ENCODE results near the gene GAL3ST3. TPM values are rescaled to one million over a fixed set of nuclear protein-coding genes. Genes with fewer than 3 reads are reported as not detected.

Gene GAL3ST3
- total RNA-seq, 1 donor from 2014 or later = under 0.01 TPM

DNA sequence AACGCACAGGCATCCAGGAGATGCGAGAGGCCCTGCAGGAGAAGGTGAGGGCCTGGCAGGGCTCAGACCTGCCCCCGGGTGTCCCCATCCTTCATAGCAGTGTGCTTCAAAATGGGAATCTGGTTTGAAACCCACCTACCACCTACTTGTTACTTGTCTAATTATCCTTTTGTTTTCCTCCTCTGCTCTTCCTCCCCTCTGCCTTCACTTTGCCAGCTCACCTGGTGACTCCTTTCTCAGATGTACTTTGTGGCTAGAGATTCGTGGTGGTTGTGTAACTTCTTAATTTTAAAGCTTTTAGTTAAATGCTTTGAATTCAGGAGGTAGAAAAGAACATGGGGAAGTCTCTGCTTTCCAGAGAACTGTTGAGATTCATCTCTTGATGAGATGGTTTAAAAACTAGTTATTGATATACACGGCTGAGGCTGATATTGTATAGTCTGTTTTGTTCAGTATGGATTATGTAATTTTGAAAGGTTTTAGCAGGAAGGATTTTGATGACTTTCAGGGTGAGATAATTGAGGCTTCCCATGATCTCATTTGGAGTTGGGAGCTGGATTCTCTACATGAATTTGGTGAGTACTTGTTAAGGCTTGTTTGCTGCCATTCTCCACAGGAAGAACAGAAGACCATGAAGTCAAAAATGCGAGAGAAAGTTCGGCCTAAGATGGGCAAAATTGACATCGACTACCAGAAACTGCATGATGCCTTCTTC is 11.2 kb upstream of the GAL3ST3 start:
- H3K9ac ChIP-seq (ENCODE audit: low read depth in 1 of 3, low read length in 3 of 3) = no peak overlapping the region
- H3K36me3 ChIP-seq (ENCODE audit: control insufficient read depth in 3 of 3, insufficient read depth in 3 of 3, low read length in 3 of 3) = peaks cover 75 to 89% (median 88%) of the 10 kb centered on the region in 3 donors
- H3K27me3 ChIP-seq (ENCODE audit: control insufficient read depth in 3 of 3, insufficient read depth in 3 of 3, low read length in 3 of 3) = no peaks in the 10 kb centered on the region
- H3K9me3 ChIP-seq (ENCODE audit: control insufficient read depth in 3 of 3, low read length in 3 of 3) = no peaks in the 10 kb centered on the region
- H3K27ac ChIP-seq (ENCODE audit: low read depth, low read length) = no peak overlapping the region
- H3K4me3 ChIP-seq (ENCODE audit: low read length in 3 of 3) = no peak overlapping the region
- H3K4me1 ChIP-seq (ENCODE audit: control insufficient read depth in 3 of 3, insufficient read depth in 3 of 3, low read length in 3 of 3) = no peaks in the 10 kb centered on the region

GRCh38 chr11:66056501-66056900 is 7.5 kb upstream of the GAL3ST3 start:
- Histone ChIP-seq H3K9ac (ENCODE audit: low read depth in 1 of 3, low read length in 3 of 3) (no peak overlapping the region), H3K27me3 (ENCODE audit: control insufficient read depth in 3 of 3, insufficient read depth in 3 of 3, low read length in 3 of 3) (no peaks in the 10 kb centered on the region), H3K9me3 (ENCODE audit: control insufficient read depth in 3 of 3, low read length in 3 of 3) (no peaks in the 10 kb centered on the region), H3K4me1 (ENCODE audit: control insufficient read depth in 3 of 3, insufficient read depth in 3 of 3, low read length in 3 of 3) (peaks cover 11 to 19% (median 12%) of the 10 kb centered on the region in 3 donors), H3K27ac (ENCODE audit: low read depth, low read length) (no peak overlapping the region), H3K4me3 (ENCODE audit: low read length in 3 of 3) (no peak overlapping the region), H3K36me3 (ENCODE audit: control insufficient read depth in 3 of 3, insufficient read depth in 3 of 3, low read length in 3 of 3) (peaks cover 64 to 68% (median 67%) of the 10 kb centered on the region in 3 donors)

- Histone ChIP-seq H3K27me3 (ENCODE audit: control insufficient read depth in 3 of 3, insufficient read depth in 3 of 3, low read length in 3 of 3) (peaks cover 0 to under 1% (median 0%) of the 10 kb centered on the region in 3 donors), H3K27ac (ENCODE audit: low read depth, low read length) (no peak overlapping the region), H3K9me3 (ENCODE audit: control insufficient read depth in 3 of 3, low read length in 3 of 3) (no peaks in the 10 kb centered on the region), H3K4me3 (ENCODE audit: low read length in 3 of 3) (no peak overlapping the region), H3K4me1 (ENCODE audit: control insufficient read depth in 3 of 3, insufficient read depth in 3 of 3, low read length in 3 of 3) (peaks cover 15 to 28% (median 17%) of the 10 kb centered on the region in 3 donors), H3K9ac (ENCODE audit: low read depth in 1 of 3, low read length in 3 of 3) (no peak overlapping the region), H3K36me3 (ENCODE audit: control insufficient read depth in 3 of 3, insufficient read depth in 3 of 3, low read length in 3 of 3) (peaks cover 49 to 53% (median 53%) of the 10 kb centered on the region in 3 donors)
Measured at GRCh38 chr11:66055021-66055420, 6.1 kb upstream of the GAL3ST3 start.

DNA sequence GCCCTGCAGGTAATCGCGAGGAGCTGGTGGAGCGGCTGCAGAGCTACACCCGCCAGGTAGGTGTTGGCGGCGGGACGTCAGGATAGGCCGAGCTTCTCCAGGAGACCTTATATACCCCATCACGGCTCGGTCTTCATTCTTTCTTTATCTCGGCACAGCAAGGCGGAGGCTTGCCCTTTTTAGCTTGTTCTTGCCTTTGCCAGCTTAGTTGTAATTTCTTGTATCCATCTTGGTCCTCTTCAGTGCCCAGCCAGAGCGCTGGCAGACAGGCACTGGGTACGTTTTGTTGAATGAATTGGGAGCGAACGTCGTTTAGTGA is 3.7 kb upstream of the GAL3ST3 start:
- H3K4me1 ChIP-seq (ENCODE audit: control insufficient read depth in 3 of 3, insufficient read depth in 3 of 3, low read length in 3 of 3) = peaks cover 19 to 32% (median 25%) of the 10 kb centered on the region in 3 donors
- H3K36me3 ChIP-seq (ENCODE audit: control insufficient read depth in 3 of 3, insufficient read depth in 3 of 3, low read length in 3 of 3) = peaks cover 27 to 31% (median 30%) of the 10 kb centered on the region in 3 donors
- H3K27ac ChIP-seq (ENCODE audit: low read depth, low read length) = peak overlapping the region; percentile 66
- peak overlapping the region; percentile 92 to 97 (median 97) for H3K9ac ChIP-seq (ENCODE audit: low read depth in 1 of 3, low read length in 3 of 3)
- no peaks in the 10 kb centered on the region for H3K9me3 ChIP-seq (ENCODE audit: control insufficient read depth in 3 of 3, low read length in 3 of 3)
- H3K4me3 ChIP-seq (ENCODE audit: low read length in 3 of 3) = peak overlapping the region; percentile 96 to 99 (median 98)
- peaks cover 5 to 21% (median 14%) of the 10 kb centered on the region in 3 donors for H3K27me3 ChIP-seq (ENCODE audit: control insufficient read depth in 3 of 3, insufficient read depth in 3 of 3, low read length in 3 of 3)

- Histone ChIP-seq H3K36me3 (ENCODE audit: control insufficient read depth in 3 of 3, insufficient read depth in 3 of 3, low read length in 3 of 3) (peaks cover 23 to 26% (median 25%) of the 10 kb centered on the region in 3 donors), H3K4me1 (ENCODE audit: control insufficient read depth in 3 of 3, insufficient read depth in 3 of 3, low read length in 3 of 3) (peaks cover 21 to 35% (median 30%) of the 10 kb centered on the region in 3 donors), H3K9me3 (ENCODE audit: control insufficient read depth in 3 of 3, low read length in 3 of 3) (no peaks in the 10 kb centered on the region), H3K27ac (ENCODE audit: low read depth, low read length) (peak within 1 kb of the TSS; percentile 84), H3K4me3 (ENCODE audit: low read length in 3 of 3) (peak within 1 kb of the TSS; percentile 96 to 99 (median 98)), H3K27me3 (ENCODE audit: control insufficient read depth in 3 of 3, insufficient read depth in 3 of 3, low read length in 3 of 3) (peaks cover 10 to 27% (median 19%) of the 10 kb centered on the region in 3 donors), H3K9ac (ENCODE audit: low read depth in 1 of 3, low read length in 3 of 3) (peak within 1 kb of the TSS; percentile 92 to 97 (median 97))
Measured at GRCh38 chr11:66051766-66052663, 3.1 kb upstream of the GAL3ST3 start, which contains the start of gene SF3B2. Gene SF3B2 (plus strand): TSS chr11:66052364. CDS start chr11:66052385, 21 bp downstream.

- Histone ChIP-seq H3K27ac (ENCODE audit: low read depth, low read length) (peak overlapping the region; percentile 84), H3K9ac (ENCODE audit: low read depth in 1 of 3, low read length in 3 of 3) (peak overlapping the region; percentile 52 to 97 (median 87)), H3K4me1 (ENCODE audit: control insufficient read depth in 3 of 3, insufficient read depth in 3 of 3, low read length in 3 of 3) (peaks cover 21 to 35% (median 30%) of the 10 kb centered on the region in 3 donors), H3K9me3 (ENCODE audit: control insufficient read depth in 3 of 3, low read length in 3 of 3) (no peaks in the 10 kb centered on the region), H3K27me3 (ENCODE audit: control insufficient read depth in 3 of 3, insufficient read depth in 3 of 3, low read length in 3 of 3) (peaks cover 10 to 29% (median 21%) of the 10 kb centered on the region in 3 donors), H3K4me3 (ENCODE audit: low read length in 3 of 3) (peak overlapping the region; percentile 96 to 99 (median 98)), H3K36me3 (ENCODE audit: control insufficient read depth in 3 of 3, insufficient read depth in 3 of 3, low read length in 3 of 3) (peaks cover 16 to 19% (median 19%) of the 10 kb centered on the region in 3 donors)
Measured at GRCh38 chr11:66051371-66051765, 2.4 kb upstream of the GAL3ST3 start.

GRCh38 chr11:66050581-66051231 is 1.7 kb upstream of the GAL3ST3 start:
- Histone ChIP-seq H3K9ac (ENCODE audit: low read depth in 1 of 3, low read length in 3 of 3) (peak overlapping the region in 1 of 3 donors; percentile 10), H3K4me1 (ENCODE audit: control insufficient read depth in 3 of 3, insufficient read depth in 3 of 3, low read length in 3 of 3) (peaks cover 21 to 35% (median 30%) of the 10 kb centered on the region in 3 donors), H3K9me3 (ENCODE audit: control insufficient read depth in 3 of 3, low read length in 3 of 3) (no peaks in the 10 kb centered on the region), H3K27me3 (ENCODE audit: control insufficient read depth in 3 of 3, insufficient read depth in 3 of 3, low read length in 3 of 3) (peaks cover 10 to 29% (median 21%) of the 10 kb centered on the region in 3 donors), H3K36me3 (ENCODE audit: control insufficient read depth in 3 of 3, insufficient read depth in 3 of 3, low read length in 3 of 3) (peaks cover 12 to 14% (median 13%) of the 10 kb centered on the region in 3 donors), H3K4me3 (ENCODE audit: low read length in 3 of 3) (peak overlapping the region in 1 of 3 donors; percentile 99), H3K27ac (ENCODE audit: low read depth, low read length) (peak overlapping the region; percentile 84)

GRCh38 chr11:66047541-66048365 is 1.2 kb downstream of the GAL3ST3 start:
- Histone ChIP-seq H3K27ac (ENCODE audit: low read depth, low read length) (no peak overlapping the region), H3K9ac (ENCODE audit: low read depth in 1 of 3, low read length in 3 of 3) (peak overlapping the region in 1 of 3 donors; percentile 40), H3K27me3 (ENCODE audit: control insufficient read depth in 3 of 3, insufficient read depth in 3 of 3, low read length in 3 of 3) (peaks cover 10 to 29% (median 21%) of the 10 kb centered on the region in 3 donors), H3K4me3 (ENCODE audit: low read length in 3 of 3) (peak overlapping the region in 1 of 3 donors; percentile 22), H3K36me3 (ENCODE audit: control insufficient read depth in 3 of 3, insufficient read depth in 3 of 3, low read length in 3 of 3) (no peaks in the 10 kb centered on the region), H3K9me3 (ENCODE audit: control insufficient read depth in 3 of 3, low read length in 3 of 3) (no peaks in the 10 kb centered on the region), H3K4me1 (ENCODE audit: control insufficient read depth in 3 of 3, insufficient read depth in 3 of 3, low read length in 3 of 3) (peaks cover 21 to 35% (median 24%) of the 10 kb centered on the region in 3 donors)

DNA sequence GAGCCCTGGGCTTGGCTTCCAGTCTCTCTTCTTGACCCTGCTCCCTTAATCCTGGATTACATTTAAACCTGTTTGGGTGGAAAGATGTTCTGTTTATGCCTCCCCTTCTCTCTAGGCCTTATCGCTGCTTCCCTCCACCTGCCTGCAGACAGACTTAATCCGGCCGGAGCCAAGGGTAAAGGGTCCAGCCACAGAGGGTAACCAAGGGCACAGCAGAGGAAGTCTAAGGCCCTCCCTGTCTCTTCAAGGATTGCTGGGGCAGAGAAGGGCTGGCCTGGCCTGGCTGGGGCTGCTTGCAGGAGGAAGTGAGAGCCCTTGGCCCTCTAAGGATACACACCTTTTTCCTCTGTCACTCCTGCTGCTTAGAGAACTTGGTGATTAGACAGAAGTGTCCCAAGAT is 2.1 kb downstream of the GAL3ST3 start:
- H3K4me3 ChIP-seq (ENCODE audit: low read length in 3 of 3) = no peak overlapping the region
- H3K9me3 ChIP-seq (ENCODE audit: control insufficient read depth in 3 of 3, low read length in 3 of 3) = no peaks in the 10 kb centered on the region
- H3K27me3 ChIP-seq (ENCODE audit: control insufficient read depth in 3 of 3, insufficient read depth in 3 of 3, low read length in 3 of 3) = peaks cover 10 to 29% (median 21%) of the 10 kb centered on the region in 3 donors
- H3K4me1 ChIP-seq (ENCODE audit: control insufficient read depth in 3 of 3, insufficient read depth in 3 of 3, low read length in 3 of 3) = peaks cover 21 to 28% (median 22%) of the 10 kb centered on the region in 3 donors
- H3K36me3 ChIP-seq (ENCODE audit: control insufficient read depth in 3 of 3, insufficient read depth in 3 of 3, low read length in 3 of 3) = no peaks in the 10 kb centered on the region
- no peak overlapping the region for H3K9ac ChIP-seq (ENCODE audit: low read depth in 1 of 3, low read length in 3 of 3)
- H3K27ac ChIP-seq (ENCODE audit: low read depth, low read length) = no peak overlapping the region
